ENCODE data around the gene RNF224.

DNA sequence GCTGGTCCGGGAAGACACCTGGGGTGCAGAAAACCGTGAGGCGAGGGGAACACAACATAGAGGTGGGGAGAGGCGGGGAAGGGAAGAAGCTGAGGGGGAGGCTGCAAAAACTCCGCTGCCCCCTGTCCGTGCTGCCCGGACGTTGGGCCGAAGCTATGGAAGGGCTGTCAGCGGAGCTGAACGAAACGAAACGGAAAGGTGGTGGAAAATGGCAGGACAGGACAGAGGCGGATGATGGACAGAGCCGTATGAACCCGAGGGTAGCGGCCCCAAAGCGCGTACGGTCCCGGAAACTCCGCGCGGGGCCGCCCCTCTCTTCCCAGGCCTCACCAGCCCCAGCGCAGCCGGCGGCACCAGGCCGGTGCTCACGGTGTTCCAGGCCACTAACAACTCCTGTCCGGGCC lies 39.2 kb upstream of the RNF224 start:
- no peak for TF ChIP-seq ZNF274 (IDR thresholded peaks at IDR 0.05; ENCODE audit: low read depth, low read length)
- no peak for TF ChIP-seq YY1 (IDR thresholded peaks at IDR 0.05; ENCODE audit: insufficient read depth, insufficient read length)

Measured in NT2/D1 (cell line).